HG03354 (cell line): ENCODE data around the gene VEGFA.

ENCODE experiments used
- ATAC-seq: cut with Tn5 transposase; IDR thresholded peaks from one replicate; pipeline ENCODE4 v1.9.1; 2021; ENCODE audit warnings: mild to moderate bottlenecking; ENCODE audit not compliant: unreplicated experiment, poor library complexity, severe bottlenecking

VEGFA gene

GRCh38 chr6:43797919-43798318 is 27.9 kb downstream of the VEGFA start:
- ATAC-seq = no peak

- ATAC-seq = no peak
Measured at GRCh38 chr6:43798688-43799444, 28.9 kb downstream of the VEGFA start.

- ATAC-seq = no peak
Measured at GRCh38 chr6:43799551-43800297, 29.7 kb downstream of the VEGFA start.

- no peak for ATAC-seq
Measured at GRCh38 chr6:43800298-43800623, 30.2 kb downstream of the VEGFA start.

GRCh38 chr6:43800746-43801494 is 30.9 kb downstream of the VEGFA start:
- no peak for ATAC-seq

- ATAC-seq = no peak
Measured at GRCh38 chr6:43801495-43802181, 31.6 kb downstream of the VEGFA start.

- no peak for ATAC-seq
Measured at GRCh38 chr6:43803055-43803782, 33.2 kb downstream of the VEGFA start.

GRCh38 chr6:43803783-43804549 is 34.0 kb downstream of the VEGFA start:
- ATAC-seq = no peak

GRCh38 chr6:43804550-43805223 is 34.7 kb downstream of the VEGFA start:
- no peak for ATAC-seq

GRCh38 chr6:43805699-43806042 is 35.7 kb downstream of the VEGFA start:
- no peak for ATAC-seq

- ATAC-seq = no peak
Measured at GRCh38 chr6:43806043-43806757, 36.2 kb downstream of the VEGFA start.

GRCh38 chr6:43806758-43807227 is 36.8 kb downstream of the VEGFA start:
- ATAC-seq = no peak

- no peak for ATAC-seq
Measured at GRCh38 chr6:43807228-43808061, 37.4 kb downstream of the VEGFA start.

- ATAC-seq = no peak
Measured at GRCh38 chr6:43808412-43808811, 38.4 kb downstream of the VEGFA start.

GRCh38 chr6:43809417-43810305 is 39.6 kb downstream of the VEGFA start:
- no peak for ATAC-seq
